ENCODE data around the gene GPC6. TPM values are rescaled to one million over a fixed set of nuclear protein-coding genes. Genes with fewer than 3 reads are reported as not detected.

Gene GPC6
- polyA plus RNA-seq, 1 of the 3 experiments (the other 2 are of a cell fraction): 6.7 TPM

GRCh38 chr13:93336728-93337127 is 110.1 kb downstream of the GPC6 start:
- H3K79me2 ChIP-seq (ENCODE audit: insufficient read depth): no peaks in the 10 kb centered on the region
- H3K9ac ChIP-seq: no peak overlapping the region
- CTCF ChIA-PET: no interaction called here
- POLR2A ChIA-PET: no interaction called here
- H3K27ac ChIP-seq (ENCODE audit: low read depth in 2 of 2, low read length in 1 of 2): no peak overlapping the region
- peaks cover 0 to 3% of the 10 kb centered on the region in 2 experiments; a peak in 1 of 4 replicates for H3K4me1 ChIP-seq (ENCODE audit: control insufficient read depth in 1 of 2, insufficient read depth in 2 of 2, low read depth in 1 of 2, low read length in 1 of 2)
- no peaks in the 10 kb centered on the region for H4K20me1 ChIP-seq (ENCODE audit: insufficient read depth)
- H3K4me2 ChIP-seq: no peak overlapping the region
- 70% methylated on average over 4 of the region's 4 CpGs for WGBS (ENCODE audit: low lambda C conversion rate)
- no peaks in the 10 kb centered on the region for H3K36me3 ChIP-seq (replicated peaks in 1 of 2; ENCODE audit: control insufficient read depth in 1 of 2, insufficient read depth in 2 of 2, low read length in 1 of 2)
- H3K27me3 ChIP-seq (ENCODE audit: insufficient read depth): no peaks in the 10 kb centered on the region
- H3K4me3 ChIP-seq (ENCODE audit: low read depth in 2 of 2, low read length in 1 of 2): no peak overlapping the region
- no peak for TF ChIP-seq NRF1 (IDR thresholded peaks at IDR 0.05; ENCODE audit: low read depth, low read length)
- TF ChIP-seq GATA2 (CRISPR knock-in tag; IDR thresholded peaks at IDR 0.05): no peak
- TF ChIP-seq, protein P1, sequence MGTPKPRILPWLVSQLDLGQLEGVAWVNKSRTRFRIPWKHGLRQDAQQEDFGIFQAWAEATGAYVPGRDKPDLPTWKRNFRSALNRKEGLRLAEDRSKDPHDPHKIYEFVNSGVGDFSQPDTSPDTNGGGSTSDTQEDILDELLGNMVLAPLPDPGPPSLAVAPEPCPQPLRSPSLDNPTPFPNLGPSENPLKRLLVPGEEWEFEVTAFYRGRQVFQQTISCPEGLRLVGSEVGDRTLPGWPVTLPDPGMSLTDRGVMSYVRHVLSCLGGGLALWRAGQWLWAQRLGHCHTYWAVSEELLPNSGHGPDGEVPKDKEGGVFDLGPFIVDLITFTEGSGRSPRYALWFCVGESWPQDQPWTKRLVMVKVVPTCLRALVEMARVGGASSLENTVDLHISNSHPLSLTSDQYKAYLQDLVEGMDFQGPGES (IDR thresholded peaks at IDR 0.05; ENCODE audit: low read depth, low read length): no peak
- TF ChIP-seq CTCF (IDR thresholded peaks at IDR 0.05): no peak
- TF ChIP-seq MXI1 (IDR thresholded peaks at IDR 0.05; ENCODE audit: low read depth, low read length): no peak
- no peak for TF ChIP-seq FOSL2 (IDR thresholded peaks at IDR 0.05; ENCODE audit: borderline replicate concordance, low read depth)
- TF ChIP-seq FOXM1 (IDR thresholded peaks at IDR 0.05; ENCODE audit: low read depth): no peak
- TF ChIP-seq JUND (IDR thresholded peaks at IDR 0.05): no peak
- no peak for TF ChIP-seq POLR2AphosphoS5 (IDR thresholded peaks at IDR 0.05; ENCODE audit: low read depth, low read length)
- no peak for TF ChIP-seq RXRA (IDR thresholded peaks at IDR 0.05; ENCODE audit: borderline replicate concordance, low read depth)
- TF ChIP-seq, protein P2, sequence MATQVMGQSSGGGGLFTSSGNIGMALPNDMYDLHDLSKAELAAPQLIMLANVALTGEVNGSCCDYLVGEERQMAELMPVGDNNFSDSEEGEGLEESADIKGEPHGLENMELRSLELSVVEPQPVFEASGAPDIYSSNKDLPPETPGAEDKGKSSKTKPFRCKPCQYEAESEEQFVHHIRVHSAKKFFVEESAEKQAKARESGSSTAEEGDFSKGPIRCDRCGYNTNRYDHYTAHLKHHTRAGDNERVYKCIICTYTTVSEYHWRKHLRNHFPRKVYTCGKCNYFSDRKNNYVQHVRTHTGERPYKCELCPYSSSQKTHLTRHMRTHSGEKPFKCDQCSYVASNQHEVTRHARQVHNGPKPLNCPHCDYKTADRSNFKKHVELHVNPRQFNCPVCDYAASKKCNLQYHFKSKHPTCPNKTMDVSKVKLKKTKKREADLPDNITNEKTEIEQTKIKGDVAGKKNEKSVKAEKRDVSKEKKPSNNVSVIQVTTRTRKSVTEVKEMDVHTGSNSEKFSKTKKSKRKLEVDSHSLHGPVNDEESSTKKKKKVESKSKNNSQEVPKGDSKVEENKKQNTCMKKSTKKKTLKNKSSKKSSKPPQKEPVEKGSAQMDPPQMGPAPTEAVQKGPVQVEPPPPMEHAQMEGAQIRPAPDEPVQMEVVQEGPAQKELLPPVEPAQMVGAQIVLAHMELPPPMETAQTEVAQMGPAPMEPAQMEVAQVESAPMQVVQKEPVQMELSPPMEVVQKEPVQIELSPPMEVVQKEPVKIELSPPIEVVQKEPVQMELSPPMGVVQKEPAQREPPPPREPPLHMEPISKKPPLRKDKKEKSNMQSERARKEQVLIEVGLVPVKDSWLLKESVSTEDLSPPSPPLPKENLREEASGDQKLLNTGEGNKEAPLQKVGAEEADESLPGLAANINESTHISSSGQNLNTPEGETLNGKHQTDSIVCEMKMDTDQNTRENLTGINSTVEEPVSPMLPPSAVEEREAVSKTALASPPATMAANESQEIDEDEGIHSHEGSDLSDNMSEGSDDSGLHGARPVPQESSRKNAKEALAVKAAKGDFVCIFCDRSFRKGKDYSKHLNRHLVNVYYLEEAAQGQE (IDR thresholded peaks at IDR 0.05; ENCODE audit: low read depth, low read length): no peak
- TF ChIP-seq, protein P3, sequence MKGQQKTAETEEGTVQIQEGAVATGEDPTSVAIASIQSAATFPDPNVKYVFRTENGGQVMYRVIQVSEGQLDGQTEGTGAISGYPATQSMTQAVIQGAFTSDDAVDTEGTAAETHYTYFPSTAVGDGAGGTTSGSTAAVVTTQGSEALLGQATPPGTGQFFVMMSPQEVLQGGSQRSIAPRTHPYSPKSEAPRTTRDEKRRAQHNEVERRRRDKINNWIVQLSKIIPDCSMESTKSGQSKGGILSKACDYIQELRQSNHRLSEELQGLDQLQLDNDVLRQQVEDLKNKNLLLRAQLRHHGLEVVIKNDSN (IDR thresholded peaks at IDR 0.05; ENCODE audit: borderline replicate concordance, low read depth): no peak
- TF ChIP-seq MEF2A (IDR thresholded peaks at IDR 0.05; ENCODE audit: borderline replicate concordance, low read depth): no peak
- no peak for TF ChIP-seq USF2 (IDR thresholded peaks at IDR 0.05; ENCODE audit: borderline replicate concordance, low read depth, low read length)
- H3K9me2 ChIP-seq: no peaks in the 10 kb centered on the region
- no peak overlapping the region for H2AFZ ChIP-seq (ENCODE audit: low read depth)
- no peaks in the 10 kb centered on the region for H3F3A ChIP-seq (replicated peaks; ENCODE audit: insufficient read depth)
- DNase-seq: no peak
- H3K9me3 ChIP-seq: no peaks in the 10 kb centered on the region
